PC-9 (cell line): Measurements from ENCODE around the gene CABLES2. TPM values are rescaled to one million over a fixed set of nuclear protein-coding genes. Genes with fewer than 3 reads are reported as not detected.

Experiments
- BruUV-seq: library from RNA; stranded (reverse); fragments of 400-500 nt; replicated peaks from 2 replicates; lab custom pipeline; 2021; lab: Mats Ljungman, UMichigan
- CTCF ChIA-PET: fragments of 300-600 bp; sonication (Branson Sonifier 250); formaldehyde crosslinking; loops from one replicate; lab custom pipeline; 2022; ENCODE audit warnings: antibody characterized with exemption; lab: Charles Lee
- POLR2A ChIA-PET: fragments of 300-600 bp; sonication (Branson Sonifier 250); formaldehyde crosslinking; loops from one replicate; lab custom pipeline; 2022; ENCODE audit warnings: antibody characterized with exemption; ENCODE audit not compliant: unreplicated experiment; lab: Charles Lee
- DNase-seq, 2 experiments: peaks; one replicate each; pipeline versions ENCODE4 v3.0.0 to v3.0.0-alpha.2; 2015 to 2022; ENCODE audit warnings: mixed read lengths in 1 of 2
- H2AFZ ChIP-seq: fragments of 200-600 bp; sonication (generic); 2 replicates; pipeline ENCODE4 v1.8.1; 2017; ENCODE audit warnings: antibody characterized with exemption
- H3F3A ChIP-seq: fragments of 200-600 bp; sonication (generic); 2 replicates; pipeline ENCODE4 v1.8.1; 2017; ENCODE audit warnings: antibody characterized with exemption, mild to moderate bottlenecking, low read depth; ENCODE audit not compliant: insufficient read depth
- H3K27ac ChIP-seq: fragments of 200-600 bp; sonication (generic); 2 replicates; pipeline ENCODE4 v1.6.1; 2016; ENCODE audit warnings: mixed run types
- H3K27me3 ChIP-seq: fragments of 200-600 bp; sonication (generic); 2 replicates; pipeline ENCODE4 v1.6.1; 2016; ENCODE audit warnings: low read depth, mixed run types; ENCODE audit not compliant: insufficient read depth
- H3K36me3 ChIP-seq: fragments of 200-600 bp; sonication (generic); 2 replicates; pipeline ENCODE4 v1.6.1; 2016; ENCODE audit warnings: low read depth, mixed run types
- H3K4me1 ChIP-seq: fragments of 200-600 bp; sonication (generic); replicated peaks from 2 replicates; pipeline ENCODE4 v1.6.1; 2016; ENCODE audit warnings: mixed run types; ENCODE audit not compliant: insufficient read depth
- H3K4me2 ChIP-seq: fragments of 200-600 bp; sonication (generic); 2 replicates; pipeline ENCODE4 v1.6.1; 2017; ENCODE audit warnings: mixed run types
- H3K4me3 ChIP-seq: fragments of 200-600 bp; sonication (generic); 2 replicates; pipeline ENCODE4 v1.6.1; 2016; ENCODE audit warnings: mixed run types
- H3K79me2 ChIP-seq: fragments of 200-600 bp; sonication (generic); 2 replicates; pipeline ENCODE4 v1.6.1; 2017; ENCODE audit warnings: low read depth, mixed run types
- H3K9me2 ChIP-seq: fragments of 200-600 bp; sonication (generic); 2 replicates; pipeline ENCODE4 v1.8.1; 2017; ENCODE audit warnings: mild to moderate bottlenecking; ENCODE audit not compliant: insufficient read depth
- H3K9me3 ChIP-seq: fragments of 200-600 bp; sonication (generic); 2 replicates; pipeline ENCODE4 v1.8.1; 2016; ENCODE audit warnings: low read depth; ENCODE audit not compliant: insufficient read depth
- H4K20me1 ChIP-seq: fragments of 200-600 bp; sonication (generic); 2 replicates; pipeline ENCODE4 v1.8.1; 2017; ENCODE audit not compliant: insufficient read depth
- EZH2 ChIP-seq: fragments of 200-600 bp; sonication (generic); IDR thresholded peaks from 2 replicates; pipeline ENCODE4 v1.8.0; 2017; ENCODE audit warnings: antibody characterized with exemption, low read depth
- intact Hi-C: fragments of 100-400 bp; cut with micrococcal nuclease; formaldehyde crosslinking; loops from one replicate; pipeline ENCODE4 v1.10.0; 2022; ENCODE audit not compliant: unreplicated experiment
- total RNA-seq: library from RNA; stranded (reverse); gene quantifications from 2 replicates; pipeline ENCODE4 v1.2.3, GENCODE V29; 2021
- TF ChIP-seq, protein P1 (sequence below): fragments of 200-600 bp; sonication (generic); conservative IDR thresholded peaks from 2 replicates; pipeline ENCODE4 v1.6.1; 2017; ENCODE audit warnings: mixed run types, antibody characterized with exemption, mild to moderate bottlenecking, moderate library complexity

Gene CABLES2
- total RNA-seq, 1 experiment from 2014 or later = 14.1 TPM

- Histone ChIP-seq H3K4me1 (peaks cover 92% of the 10 kb centered on the region), H3K4me3 (peak overlapping the region; percentile 55), H3K4me2 (peak overlapping the region; percentile 91), H3K27ac (peak overlapping the region; percentile 86), H3K9me2 (no peaks in the 10 kb centered on the region), H3K79me2 (peaks cover 85% of the 10 kb centered on the region), H2AFZ (no peak overlapping the region), H3K36me3 (no peaks in the 10 kb centered on the region), H4K20me1 (peaks cover 21% of the 10 kb centered on the region), H3F3A (peaks cover 69% of the 10 kb centered on the region), H3K27me3 (no peaks in the 10 kb centered on the region), H3K9me3 (no peaks in the 10 kb centered on the region)
- POLR2A ChIA-PET = interaction anchor here (0.5 to 2.4 kb wide), 9 partner anchors 8 to 556 kb away, joined by 3 to 26 read pairs (median 7); partner anchors contain the start of gene RPS21
- TSS peak; percentile 23 for BruUV-seq
- TF ChIP-seq, protein P1, sequence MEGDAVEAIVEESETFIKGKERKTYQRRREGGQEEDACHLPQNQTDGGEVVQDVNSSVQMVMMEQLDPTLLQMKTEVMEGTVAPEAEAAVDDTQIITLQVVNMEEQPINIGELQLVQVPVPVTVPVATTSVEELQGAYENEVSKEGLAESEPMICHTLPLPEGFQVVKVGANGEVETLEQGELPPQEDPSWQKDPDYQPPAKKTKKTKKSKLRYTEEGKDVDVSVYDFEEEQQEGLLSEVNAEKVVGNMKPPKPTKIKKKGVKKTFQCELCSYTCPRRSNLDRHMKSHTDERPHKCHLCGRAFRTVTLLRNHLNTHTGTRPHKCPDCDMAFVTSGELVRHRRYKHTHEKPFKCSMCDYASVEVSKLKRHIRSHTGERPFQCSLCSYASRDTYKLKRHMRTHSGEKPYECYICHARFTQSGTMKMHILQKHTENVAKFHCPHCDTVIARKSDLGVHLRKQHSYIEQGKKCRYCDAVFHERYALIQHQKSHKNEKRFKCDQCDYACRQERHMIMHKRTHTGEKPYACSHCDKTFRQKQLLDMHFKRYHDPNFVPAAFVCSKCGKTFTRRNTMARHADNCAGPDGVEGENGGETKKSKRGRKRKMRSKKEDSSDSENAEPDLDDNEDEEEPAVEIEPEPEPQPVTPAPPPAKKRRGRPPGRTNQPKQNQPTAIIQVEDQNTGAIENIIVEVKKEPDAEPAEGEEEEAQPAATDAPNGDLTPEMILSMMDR = no peak
- TF ChIP-seq EZH2 = no peak
- peak; percentile 73 to 92 for DNase-seq
- CTCF ChIA-PET = interaction anchor here (1.0 to 1.1 kb wide), 3 partner anchors 8 to 24 kb away, joined by 3 to 8 read pairs (median 4); no protein-coding TSS in a partner anchor
- intact Hi-C loops = loop anchor here (1.0 to 5.0 kb wide), 6 partner anchors 8 to 264 kb away; partner anchors contain the start of genes ADRM1, PSMA7 and SS18L1
Measured at GRCh38 chr20:62358171-62359042, 48.7 kb downstream of the CABLES2 start.

GRCh38 chr20:62357681-62358080 lies 49.4 kb downstream of the CABLES2 start:
- no peak overlapping the region for H2AFZ ChIP-seq
- peak overlapping the region; percentile 86 for H3K27ac ChIP-seq
- H4K20me1 ChIP-seq = peaks cover 26% of the 10 kb centered on the region
- H3K4me2 ChIP-seq = peak overlapping the region; percentile 91
- H3F3A ChIP-seq = peaks cover 69% of the 10 kb centered on the region
- TF ChIP-seq EZH2 = no peak
- TF ChIP-seq, protein P1 = no peak
- CTCF ChIA-PET = interaction anchor here (0.6 kb wide), 1 partner anchor 1597 kb away, joined by 3 read pairs; no protein-coding TSS in a partner anchor
- H3K27me3 ChIP-seq = no peaks in the 10 kb centered on the region
- H3K79me2 ChIP-seq = peaks cover 85% of the 10 kb centered on the region
- no peaks in the 10 kb centered on the region for H3K36me3 ChIP-seq
- POLR2A ChIA-PET = interaction anchor here (0.5 to 2.4 kb wide), 4 partner anchors 8 to 54 kb away, joined by 3 to 26 read pairs (median 12); partner anchors contain the start of gene RPS21
- DNase-seq = no peak
- H3K9me3 ChIP-seq = no peaks in the 10 kb centered on the region
- H3K4me3 ChIP-seq = peak overlapping the region; percentile 55
- BruUV-seq = no TSS peak
- intact Hi-C loops = loop anchor here (2.0 to 5.0 kb wide), 4 partner anchors 25 to 265 kb away; partner anchors contain the start of genes ADRM1, PSMA7 and SS18L1
- H3K4me1 ChIP-seq = peaks cover 92% of the 10 kb centered on the region
- no peaks in the 10 kb centered on the region for H3K9me2 ChIP-seq

- Histone ChIP-seq H3F3A (peaks cover 69% of the 10 kb centered on the region), H3K27ac (peak overlapping the region; percentile 86), H3K4me1 (peaks cover 92% of the 10 kb centered on the region), H4K20me1 (peaks cover 27% of the 10 kb centered on the region), H3K9me2 (no peaks in the 10 kb centered on the region), H3K4me3 (peak overlapping the region; percentile 55), H2AFZ (no peak overlapping the region), H3K79me2 (peaks cover 85% of the 10 kb centered on the region), H3K9me3 (no peaks in the 10 kb centered on the region), H3K36me3 (peaks cover under 1% of the 10 kb centered on the region; the same call in 1 of the 2 replicates), H3K4me2 (peak overlapping the region; percentile 91), H3K27me3 (no peaks in the 10 kb centered on the region)
- no TSS peak for BruUV-seq
- no peak for TF ChIP-seq EZH2
- TF ChIP-seq, protein P1 = no peak
- intact Hi-C loops = loop anchor here (5.0 kb wide), 2 partner anchors 215 to 265 kb away; partner anchors contain the start of genes PSMA7 and SS18L1
- CTCF ChIA-PET = interaction anchor here (0.6 kb wide), 1 partner anchor 1598 kb away, joined by 3 read pairs; no protein-coding TSS in a partner anchor
- DNase-seq = peak; percentile 74 to 96
- POLR2A ChIA-PET = interaction anchor here (0.6 kb wide), 1 partner anchor 53 kb away, joined by 3 read pairs; no protein-coding TSS in a partner anchor
Measured at GRCh38 chr20:62357187-62357667, 49.9 kb downstream of the CABLES2 start.
